A673 (cell line): ENCODE data around the gene SOS1. TPM values are rescaled to one million over a fixed set of nuclear protein-coding genes. Genes with fewer than 3 reads are reported as not detected.
"Not testable (repeated sequence)": the region's sequence is repeated elsewhere in the genome, so short reads cannot be mapped to it uniquely, and the experiment has no call there.

Source experiments
- BruUV-seq: library from RNA; stranded (reverse); fragments of 400-500 nt; replicated peaks from 2 replicates; lab custom pipeline; 2021; lab: Mats Ljungman, UMichigan
- CTCF ChIA-PET: fragments of 300-600 bp; sonication (Branson Sonifier 250); formaldehyde crosslinking; loops from one replicate; lab custom pipeline; 2022; ENCODE audit warnings: antibody characterized with exemption; lab: Charles Lee
- POLR2A ChIA-PET: fragments of 300-600 bp; sonication (Branson Sonifier 250); formaldehyde crosslinking; loops from one replicate; lab custom pipeline; 2022; ENCODE audit warnings: antibody characterized with exemption; ENCODE audit not compliant: low non-redundant PET; lab: Charles Lee
- DNase-seq: peaks from one replicate; pipeline ENCODE4 v3.0.0-alpha.2; 2015; ENCODE audit warnings: low spot score
- H3K27ac ChIP-seq: fragments of 200-600 bp; sonication (generic); 2 replicates; pipeline ENCODE4 v1.5.1; 2016; ENCODE audit warnings: mixed run types, low read depth, mild to moderate bottlenecking, mixed read lengths, antibody characterized with exemption, low read length; ENCODE audit not compliant: poor library complexity, severe bottlenecking
- H3K27me3 ChIP-seq: fragments of 200-600 bp; sonication (generic); replicated peaks from 2 replicates; pipeline ENCODE4 v1.6.1; 2017; ENCODE audit warnings: mixed run types, low read depth, mild to moderate bottlenecking, mixed read lengths, antibody characterized with exemption, low read length; ENCODE audit not compliant: insufficient read depth, poor library complexity
- H3K36me3 ChIP-seq: fragments of 200-600 bp; sonication (generic); 2 replicates; pipeline ENCODE4 v1.6.1; 2016; ENCODE audit warnings: mixed run types, mild to moderate bottlenecking, mixed read lengths, antibody characterized with exemption, low read length; ENCODE audit not compliant: insufficient read depth, poor library complexity, severe bottlenecking
- H3K4me1 ChIP-seq: fragments of 200-600 bp; sonication (generic); 2 replicates; pipeline ENCODE4 v1.6.1; 2017; ENCODE audit warnings: mixed run types, mild to moderate bottlenecking, mixed read lengths, antibody characterized with exemption, low read length; ENCODE audit not compliant: insufficient read depth, poor library complexity, severe bottlenecking
- H3K4me3 ChIP-seq: fragments of 200-600 bp; sonication (generic); 2 replicates; pipeline ENCODE4 v1.5.1; 2016; ENCODE audit warnings: low read depth, mixed run types, mild to moderate bottlenecking, mixed read lengths, low read length; ENCODE audit not compliant: poor library complexity, severe bottlenecking
- H3K9me3 ChIP-seq: fragments of 200-600 bp; sonication (generic); 2 replicates; pipeline ENCODE4 v1.6.1; 2016; ENCODE audit warnings: mixed run types, low read depth, mild to moderate bottlenecking, mixed read lengths, antibody characterized with exemption, low read length; ENCODE audit not compliant: poor library complexity, severe bottlenecking
- CTCF ChIP-seq: fragments of 300-800, 200-600 bp; sonication (generic); conservative IDR thresholded peaks from 2 replicates; pipeline ENCODE4 v1.5.1; 2017; ENCODE audit warnings: low read depth, mild to moderate bottlenecking, antibody characterized with exemption, low read length, moderate library complexity, mixed read lengths
- EZH2 ChIP-seq: fragments of 200-600 bp; sonication (generic); IDR thresholded peaks from 2 replicates; pipeline ENCODE4 v1.6.1; 2017; ENCODE audit warnings: borderline replicate concordance, low read depth, mild to moderate bottlenecking, mixed read lengths, antibody characterized with exemption, low read length; ENCODE audit not compliant: poor library complexity, severe bottlenecking
- intact Hi-C: fragments of 100-400 bp; cut with micrococcal nuclease; formaldehyde crosslinking; loops from one replicate; pipeline ENCODE4 v1.10.0; 2022; ENCODE audit not compliant: unreplicated experiment
- total RNA-seq: library from RNA; stranded (reverse); gene quantifications from 2 replicates; pipeline ENCODE4 v1.2.3, GENCODE V29; 2021

The SOS1 gene
- total RNA-seq, 1 experiment from 2014 or later = 37.8 TPM

- H3K4me3 ChIP-seq = no peak overlapping the region
- no peaks in the 10 kb centered on the region for H3K36me3 ChIP-seq
- TF ChIP-seq EZH2 (no peak), CTCF (no peak)
- intact Hi-C loops = no loop called here
- no peaks in the 10 kb centered on the region for H3K27me3 ChIP-seq
- no peaks in the 10 kb centered on the region for H3K4me1 ChIP-seq
- DNase-seq = no peak
- no TSS peak for BruUV-seq
- H3K9me3 ChIP-seq = no peaks in the 10 kb centered on the region
- ChIA-PET POLR2A (no interaction called here), CTCF (interaction anchor here (1.2 kb wide), 1 partner anchor 168 kb away, joined by 3 read pairs; no protein-coding TSS in a partner anchor)
- H3K27ac ChIP-seq = no peak overlapping the region
Measured at GRCh38 chr2:39061280-39061679, 59.6 kb downstream of the SOS1 start.

GRCh38 chr2:39059366-39059952 lies 61.4 kb downstream of the SOS1 start:
- peak; percentile 75 for TF ChIP-seq CTCF
- TF ChIP-seq EZH2 = no peak
- no TSS peak for BruUV-seq
- H3K4me3 ChIP-seq = no peak overlapping the region
- H3K27ac ChIP-seq = no peak overlapping the region
- DNase-seq = peak; percentile 71
- intact Hi-C loops = loop anchor here (1.0 to 10.0 kb wide), 4 partner anchors 63 to 675 kb away; partner anchors contain the start of gene SOS1
- no peaks in the 10 kb centered on the region for H3K27me3 ChIP-seq
- ChIA-PET CTCF (no interaction called here), POLR2A (no interaction called here)
- no peaks in the 10 kb centered on the region for H3K9me3 ChIP-seq
- H3K36me3 ChIP-seq = peaks cover 7% of the 10 kb centered on the region
- H3K4me1 ChIP-seq = no peaks in the 10 kb centered on the region

- no peaks in the 10 kb centered on the region for H3K4me1 ChIP-seq
- ChIA-PET POLR2A (no interaction called here), CTCF (interaction anchor here (0.7 kb wide), 1 partner anchor 172 kb away, joined by 3 read pairs; no protein-coding TSS in a partner anchor)
- TF ChIP-seq EZH2 = no peak
- TF ChIP-seq CTCF = no peak
- H3K9me3 ChIP-seq = no peaks in the 10 kb centered on the region
- no peaks in the 10 kb centered on the region for H3K27me3 ChIP-seq
- no peak for DNase-seq
- no TSS peak for BruUV-seq
- H3K27ac ChIP-seq = no peak overlapping the region
- intact Hi-C loops = loop anchor here (5.0 to 10.0 kb wide), 3 partner anchors 64 to 677 kb away; partner anchors contain the start of gene SOS1
- H3K4me3 ChIP-seq = no peak overlapping the region
- peaks cover 11% of the 10 kb centered on the region for H3K36me3 ChIP-seq
Measured at GRCh38 chr2:39058101-39058500, 62.8 kb downstream of the SOS1 start.

- peaks cover 19% of the 10 kb centered on the region for H3K36me3 ChIP-seq
- H3K27me3 ChIP-seq, H3K4me3 ChIP-seq, CTCF ChIA-PET, POLR2A ChIA-PET, H3K27ac ChIP-seq, H3K9me3 ChIP-seq, BruUV-seq, DNase-seq, H3K4me1 ChIP-seq: not testable (repeated sequence)
- intact Hi-C loops = loop anchor here (10.0 kb wide), 2 partner anchors 642 to 682 kb away; no protein-coding TSS in a partner anchor
Measured at GRCh38 chr2:39052665-39053064, 68.2 kb downstream of the SOS1 start.
